HL-60/S4 treated with phorbol 12-myristate 13-acetate at 8.2 ng/mL for 4 days and 3 days (cell line): ENCODE results near the gene SACM1L.
"Not testable (repeated sequence)": the region's sequence is repeated elsewhere in the genome, so short reads cannot be mapped to it uniquely, and the experiment has no call there.

Experiments
- in situ Hi-C: fragments of 300-500 bp; cut with MboI; formaldehyde crosslinking; loops from 2 replicates; pipeline ENCODE4 v1.15.0; 2022; ENCODE audit warnings: low sequenced_read_pairs

SACM1L gene

DNA sequence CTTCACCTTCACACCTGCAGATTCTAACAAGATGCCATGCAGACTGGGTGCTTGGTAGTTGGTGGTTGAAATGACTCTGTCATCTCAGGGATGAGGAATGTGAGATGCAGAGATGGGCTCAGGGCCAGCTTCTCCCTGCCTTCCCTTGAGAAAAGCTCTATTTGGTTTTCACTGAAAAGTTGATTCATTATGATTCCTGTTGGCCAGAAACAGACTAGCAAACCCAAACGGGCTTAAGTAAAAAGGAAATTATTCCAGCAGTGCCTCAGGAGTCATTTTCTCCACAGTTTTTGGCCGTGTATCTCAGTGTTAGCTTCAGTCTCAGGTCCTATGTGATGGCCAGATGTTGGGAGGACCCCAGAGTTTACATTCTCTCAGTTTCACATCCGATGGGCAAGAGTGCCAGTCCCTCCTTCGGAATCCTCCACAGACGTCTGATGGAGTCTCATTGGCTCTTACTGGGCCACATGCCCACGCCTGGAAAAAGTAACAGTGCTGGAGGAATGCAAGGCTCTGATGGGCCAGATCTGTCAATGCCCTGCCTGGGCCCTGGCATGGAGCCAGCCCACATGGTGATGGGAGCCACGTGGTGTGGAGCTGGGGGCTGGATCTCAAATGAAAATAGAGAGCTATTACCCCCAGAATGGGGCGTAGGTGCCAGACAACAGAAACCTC is 22.3 kb upstream of the SACM1L start:
- in situ Hi-C loops = loop anchor here (10.0 to 25.0 kb wide), 2 partner anchors 152 to 630 kb away; partner anchors contain the start of gene CLEC3B

DNA sequence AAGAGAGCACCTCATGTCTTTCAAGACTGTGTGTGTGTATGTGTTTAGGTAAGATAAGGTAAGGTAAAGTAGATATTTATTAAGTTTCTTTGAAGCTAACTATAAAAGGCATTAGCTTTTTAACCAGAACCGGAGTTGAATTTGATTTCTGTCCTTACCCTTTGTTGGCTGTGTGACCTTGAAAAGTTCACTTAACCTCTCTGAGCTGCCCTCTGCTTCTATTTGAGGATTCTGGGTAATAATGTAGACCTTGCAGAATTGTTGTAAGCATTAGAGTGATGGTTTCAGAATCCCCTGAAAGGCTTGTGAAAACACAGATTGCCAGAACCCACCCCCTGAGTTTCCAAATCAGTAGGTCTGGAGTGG is 21.6 kb upstream of the SACM1L start:
- in situ Hi-C loops = loop anchor here (10.0 to 25.0 kb wide), 2 partner anchors 153 to 630 kb away; partner anchors contain the start of gene CLEC3B

DNA sequence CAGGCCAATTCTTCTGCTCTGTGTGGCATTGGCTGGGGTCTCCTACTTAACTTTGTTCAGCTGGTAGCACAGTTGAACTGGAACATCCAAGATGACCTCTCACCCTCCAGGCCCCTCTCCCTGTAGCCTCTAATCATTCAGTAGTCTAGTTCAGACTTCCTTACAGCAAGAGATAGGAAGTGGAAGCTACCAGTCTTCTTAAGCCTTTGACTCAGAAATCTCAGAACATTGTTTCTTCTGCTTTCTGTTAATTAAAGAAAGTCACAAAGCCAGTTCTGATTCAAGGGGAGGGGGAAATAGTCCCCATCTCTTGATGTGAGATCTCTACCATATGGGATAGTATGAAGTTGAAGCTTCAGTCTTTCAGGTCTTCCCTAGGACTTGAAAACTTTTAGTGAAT is 18.8 kb upstream of the SACM1L start:
- in situ Hi-C loops = loop anchor here (25.0 kb wide), 1 partner anchor 633 kb away; the partner anchor contains the start of gene CLEC3B

DNA sequence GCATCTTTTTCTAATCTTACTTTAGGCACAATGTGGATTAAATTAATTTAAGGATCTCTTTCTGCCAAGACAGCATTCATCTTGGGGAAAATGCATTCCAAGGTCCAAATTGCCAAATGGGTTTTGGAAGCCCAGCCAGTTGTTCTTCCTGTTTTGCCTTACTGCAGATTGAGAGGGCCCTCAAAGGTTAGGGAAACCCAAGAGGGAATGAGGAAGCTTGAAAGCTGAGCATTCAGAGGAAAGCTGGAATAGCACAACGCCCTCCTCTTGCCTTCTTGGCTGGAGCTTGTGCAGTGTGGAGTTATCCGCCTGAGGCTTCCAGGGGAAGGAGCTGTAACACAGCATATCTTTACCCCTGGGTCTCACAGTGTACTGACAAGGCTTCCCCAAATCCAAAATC is 18.2 kb upstream of the SACM1L start:
- in situ Hi-C loops = loop anchor here (25.0 kb wide), 1 partner anchor 634 kb away; the partner anchor contains the start of gene CLEC3B

DNA sequence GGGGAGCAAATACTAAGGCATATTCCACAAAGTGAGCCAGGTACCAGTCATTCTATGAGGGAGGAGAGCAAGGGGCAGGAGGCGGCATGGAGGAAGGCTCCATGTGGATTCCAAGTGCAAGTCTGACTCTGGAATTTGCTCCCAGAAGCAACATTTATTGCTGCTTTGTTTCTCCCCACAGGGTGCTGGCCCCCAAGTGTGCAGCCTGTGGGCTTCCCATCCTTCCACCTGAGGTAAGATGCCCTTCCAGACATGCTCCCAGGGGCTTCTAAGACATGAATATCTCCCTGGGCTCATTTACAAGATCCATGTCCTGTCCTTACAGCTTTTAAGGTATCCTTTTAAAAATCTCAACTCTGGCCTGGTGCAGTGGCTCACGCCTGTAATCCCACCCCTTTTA is 15.9 kb upstream of the SACM1L start:
- in situ Hi-C loops = loop anchor here (25.0 kb wide), 1 partner anchor 636 kb away; the partner anchor contains the start of gene CLEC3B

DNA sequence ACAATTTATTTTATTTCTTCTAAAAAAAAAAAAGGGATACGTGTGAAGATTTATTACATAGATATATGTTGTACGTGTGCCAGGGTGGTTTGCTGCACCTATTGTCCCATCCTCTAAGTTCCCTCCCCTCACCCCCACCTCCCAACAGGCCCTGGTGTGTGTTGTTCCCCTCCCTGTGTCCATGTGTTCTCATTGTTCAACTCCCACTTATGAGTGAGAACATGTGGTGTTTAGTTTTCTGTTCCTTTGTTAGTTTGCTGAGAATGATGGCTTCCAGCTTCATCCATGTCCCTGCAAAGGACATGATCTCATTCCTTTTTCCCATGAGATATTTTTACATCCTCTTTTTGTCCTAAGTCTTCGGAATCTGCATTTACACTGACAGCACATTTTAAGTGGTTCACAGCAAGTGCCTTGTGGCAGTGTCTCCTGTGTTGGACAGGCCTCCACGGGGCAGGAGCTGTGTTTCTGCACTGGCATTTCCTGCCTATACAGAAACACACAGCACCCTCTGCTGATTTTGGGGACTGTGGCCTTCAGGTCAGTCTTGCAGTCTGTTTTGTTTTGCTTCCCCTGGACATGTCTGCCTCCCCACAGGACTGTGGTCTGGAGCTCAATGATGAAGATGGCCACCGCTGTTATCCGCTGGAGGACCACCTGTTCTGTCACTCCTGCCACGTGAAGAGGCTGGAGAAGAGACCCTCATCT is 12.7 kb upstream of the SACM1L start:
- in situ Hi-C loops = no loop called here

DNA sequence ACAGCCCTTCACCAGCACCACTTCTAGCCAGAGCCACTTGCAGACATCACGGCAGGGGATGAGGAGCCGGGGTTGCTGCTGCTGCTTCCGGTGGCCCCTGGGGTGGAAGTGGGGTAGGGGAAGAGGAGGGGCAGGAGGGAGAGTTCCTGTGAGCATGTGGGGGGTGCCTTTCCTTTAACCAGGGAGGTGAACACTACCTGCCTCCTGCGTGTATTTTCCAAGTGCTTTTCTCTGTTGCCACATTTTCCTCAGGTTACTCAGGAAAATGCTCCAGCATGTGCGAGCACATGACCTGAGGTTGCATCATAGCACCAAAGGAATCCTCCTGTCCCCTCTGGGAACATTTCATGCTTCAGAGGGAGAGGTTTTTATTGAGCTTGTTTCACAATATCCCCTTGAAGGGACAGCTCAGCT is 12.2 kb upstream of the SACM1L start:
- in situ Hi-C loops = no loop called here

DNA sequence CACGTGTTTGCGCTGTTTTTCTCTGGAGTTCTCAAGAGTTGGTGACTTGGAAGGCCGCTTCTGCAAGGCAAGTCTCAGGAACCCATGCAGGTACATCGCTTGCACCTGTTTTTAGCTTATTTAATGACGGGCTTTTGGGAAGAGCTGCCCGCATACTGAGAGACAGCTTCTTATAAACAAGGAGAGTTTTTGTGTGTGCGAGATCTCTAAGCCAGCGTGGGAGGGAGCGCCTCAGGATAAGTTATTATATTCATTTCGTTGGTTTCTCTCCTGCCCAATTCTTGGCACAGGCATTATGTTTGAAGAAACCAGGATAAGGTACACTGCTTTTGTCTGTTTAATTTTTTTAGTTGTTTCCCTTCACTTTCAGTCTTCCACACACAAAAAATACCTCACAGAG is 11.4 kb upstream of the SACM1L start:
- in situ Hi-C loops = no loop called here

DNA sequence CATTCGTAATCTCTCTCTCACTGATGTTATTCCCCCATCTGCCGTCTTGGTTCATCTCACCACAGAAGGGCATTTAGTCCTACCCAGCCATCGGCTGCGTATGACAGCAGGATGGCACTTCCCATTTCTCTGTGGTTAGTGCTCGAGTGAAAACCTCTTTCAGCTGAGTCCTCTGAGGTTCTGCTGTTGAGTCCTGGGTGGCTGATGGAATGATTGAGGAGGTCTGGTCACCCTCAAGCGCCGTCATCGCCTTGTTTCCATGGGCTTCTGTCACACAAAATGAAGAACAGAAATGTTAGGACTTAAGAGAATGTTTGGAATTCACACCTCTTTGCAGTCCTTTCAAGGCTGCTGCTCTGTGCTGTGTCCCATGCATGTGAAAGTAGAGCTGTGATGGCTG is 9.4 kb upstream of the SACM1L start:
- in situ Hi-C loops = no loop called here

DNA sequence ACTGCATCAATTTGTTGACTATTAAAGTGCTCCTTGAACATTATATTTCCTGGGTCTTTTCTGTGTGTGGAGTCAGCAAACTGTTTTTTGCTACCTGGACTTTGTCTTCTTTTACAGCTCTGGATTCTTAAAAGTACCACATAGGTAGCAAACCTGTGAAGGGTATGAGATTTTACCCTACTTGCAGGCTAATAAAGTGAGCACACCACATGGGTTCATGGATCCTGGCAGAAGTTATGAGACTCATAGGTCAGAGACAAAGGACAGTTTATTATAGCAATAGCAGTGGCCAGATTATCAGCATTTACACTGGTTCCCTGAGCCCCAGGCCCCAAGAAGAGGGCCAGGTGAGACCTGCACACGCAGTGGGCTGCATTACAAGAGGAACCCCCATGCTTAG is 8.0 kb upstream of the SACM1L start:
- in situ Hi-C loops = no loop called here

DNA sequence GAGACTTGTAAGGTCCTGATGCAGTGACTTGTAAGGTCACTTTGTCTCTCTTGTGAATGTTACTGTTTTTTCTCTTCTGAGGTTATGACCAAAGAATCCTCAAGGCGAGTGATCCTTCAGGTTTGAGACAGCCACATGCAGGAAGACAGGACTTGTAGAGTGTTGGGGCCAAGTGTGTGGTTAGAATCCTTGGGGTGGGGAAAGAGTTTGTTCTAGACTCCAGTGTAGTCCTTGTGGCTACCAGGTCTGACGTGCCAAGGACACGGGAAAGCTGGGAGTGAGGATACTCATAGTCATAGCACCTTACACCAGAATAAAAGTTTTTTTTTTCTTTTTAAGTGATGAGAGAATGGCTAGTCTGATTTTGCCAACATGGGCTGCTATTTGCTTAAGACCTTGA is 7.3 kb upstream of the SACM1L start:
- in situ Hi-C loops = no loop called here

DNA sequence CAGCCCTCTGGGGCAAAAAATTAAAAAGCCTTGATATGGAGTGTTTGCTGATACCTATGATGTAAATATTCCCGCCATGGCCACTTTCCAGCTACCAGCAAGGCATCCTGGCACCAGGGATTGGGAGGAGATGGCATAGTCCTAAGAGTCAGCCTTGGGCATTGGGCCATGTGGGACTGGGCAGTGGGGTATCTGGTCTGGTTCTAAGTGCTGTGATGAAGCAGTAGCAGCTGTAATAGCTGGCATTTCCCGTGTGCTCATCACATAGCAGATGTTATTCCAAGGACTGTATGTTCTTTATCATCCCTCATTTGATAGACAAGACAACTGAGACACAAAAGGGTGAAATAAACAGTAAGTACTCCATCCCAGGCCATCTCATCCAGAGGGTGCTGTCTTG is 6.9 kb upstream of the SACM1L start:
- in situ Hi-C loops = no loop called here

DNA sequence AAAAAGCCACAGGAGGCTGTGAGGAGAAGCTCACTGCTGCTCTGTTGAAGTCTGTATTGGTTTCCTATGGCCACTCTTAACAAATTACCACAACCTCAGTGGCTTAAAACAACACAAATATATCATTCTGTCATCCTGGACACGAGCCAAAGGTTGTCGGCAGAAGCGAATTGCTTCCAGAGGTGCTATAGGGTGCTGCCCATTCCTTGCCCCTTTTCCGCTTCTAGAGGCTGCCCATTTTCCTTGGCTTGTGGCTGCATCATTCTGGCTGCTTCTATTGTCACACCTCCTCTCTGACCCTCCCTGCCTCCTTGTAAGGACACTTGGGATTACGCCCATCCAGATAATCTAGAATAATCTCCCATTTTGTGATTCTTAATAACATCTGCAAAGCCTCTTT is 6.4 kb upstream of the SACM1L start:
- in situ Hi-C loops = no loop called here

DNA sequence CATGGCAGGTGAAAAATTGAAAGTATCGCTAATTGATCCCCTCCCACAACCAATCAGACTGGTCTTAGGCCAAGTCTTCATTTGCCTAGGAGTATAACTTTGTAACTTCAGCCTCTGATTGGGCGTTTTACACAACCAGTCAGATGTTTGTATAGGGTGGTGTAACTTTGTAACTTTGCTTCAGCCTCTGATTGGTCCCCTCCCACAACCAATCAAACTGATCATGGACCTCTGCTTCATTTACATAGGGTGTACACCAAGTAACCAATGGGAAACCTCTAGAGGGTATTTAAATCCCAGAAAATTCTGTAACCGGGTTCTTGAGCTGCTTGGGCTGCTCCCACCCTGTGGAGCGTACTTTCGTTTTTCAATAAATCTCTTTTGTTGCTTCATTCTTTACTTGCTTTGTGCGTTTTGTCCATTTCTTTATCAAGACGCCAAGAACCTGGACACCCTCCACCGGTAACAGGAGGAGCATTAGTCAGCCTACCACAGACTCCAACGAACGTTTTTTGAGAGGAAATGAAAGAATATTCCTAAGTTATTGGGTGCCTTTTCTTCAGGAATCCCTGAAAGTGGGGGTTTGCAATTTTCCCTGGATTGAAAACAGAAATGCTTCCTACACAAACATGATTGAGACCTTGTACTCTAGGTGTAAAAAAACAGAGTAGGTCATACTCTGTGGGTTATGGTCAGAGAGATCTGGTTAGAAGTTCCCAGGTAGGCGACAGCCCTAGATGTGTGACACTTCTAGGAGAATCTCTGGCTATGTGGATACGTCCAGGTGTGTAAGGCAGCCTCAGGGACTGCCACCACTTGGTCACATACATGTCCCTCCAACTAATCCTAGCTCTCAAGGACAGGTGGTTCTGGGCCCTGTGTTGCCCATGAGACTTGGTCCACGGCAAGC is 5.5 kb upstream of the SACM1L start:
- in situ Hi-C loops = no loop called here

DNA sequence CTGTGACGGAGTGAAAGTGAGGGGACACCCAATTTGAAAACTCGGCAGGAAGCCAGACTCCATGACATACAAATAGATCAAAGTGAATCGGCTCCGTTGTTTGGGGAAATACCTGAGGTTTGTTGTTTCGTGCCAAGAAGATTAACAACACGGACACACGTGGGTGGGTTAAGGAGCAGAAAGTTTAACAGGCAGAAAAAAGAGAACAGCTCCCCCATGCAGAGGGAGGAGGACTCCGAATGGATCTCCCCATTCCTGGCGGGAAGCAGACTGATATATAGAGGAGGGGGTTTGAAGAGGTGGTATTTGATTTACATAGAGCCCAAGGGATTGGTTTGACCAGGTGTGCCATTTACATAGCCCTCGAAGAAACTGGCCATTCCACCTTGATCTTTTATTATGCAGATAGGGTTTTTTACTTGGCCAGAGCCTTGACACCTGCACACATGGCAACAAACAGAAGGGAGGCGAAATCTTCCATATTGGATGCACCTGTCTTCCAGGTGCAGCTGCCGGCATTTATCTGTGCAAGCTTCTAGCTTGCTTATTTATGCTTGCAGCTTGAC is 4.8 kb upstream of the SACM1L start:
- in situ Hi-C loops = no loop called here

DNA sequence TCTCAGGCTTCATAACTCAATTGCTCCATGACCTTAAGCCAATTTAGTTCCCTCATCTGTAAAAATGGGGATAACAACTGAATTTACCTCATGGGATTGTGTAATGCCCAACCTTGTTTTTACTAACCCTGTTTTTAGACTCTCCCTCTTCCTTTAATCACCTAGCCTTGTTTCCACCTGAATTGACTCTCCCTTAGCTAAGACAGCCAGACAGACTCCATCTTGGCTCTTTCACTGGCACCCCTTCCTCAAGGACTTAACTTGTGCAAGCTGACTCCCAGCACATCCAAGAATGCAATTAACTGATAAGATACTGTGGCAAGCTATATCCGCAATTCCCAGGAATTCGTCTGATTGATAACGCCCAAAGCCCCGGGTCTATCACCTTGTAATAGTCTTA is 3.5 kb upstream of the SACM1L start:
- in situ Hi-C loops = not testable (repeated sequence)

DNA sequence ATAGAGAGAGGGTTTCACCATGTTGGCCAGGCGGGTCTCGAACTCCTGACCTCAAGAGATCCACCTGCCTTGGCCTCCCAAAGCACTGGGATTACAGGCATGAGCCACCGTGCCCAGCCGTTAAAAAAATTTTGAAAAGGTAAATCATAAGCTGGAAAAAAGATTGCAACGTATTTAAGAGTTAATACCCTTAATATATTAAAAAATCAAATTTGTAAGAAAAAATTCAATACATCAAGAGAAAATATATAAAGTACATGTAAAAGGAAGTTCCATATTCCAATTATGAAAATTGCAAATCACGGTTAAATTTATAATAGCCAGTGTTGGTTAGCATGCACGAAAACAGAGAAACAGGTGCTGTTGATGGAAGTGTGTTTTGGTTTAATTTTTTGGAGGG is 2.3 kb upstream of the SACM1L start:
- in situ Hi-C loops = no loop called here

DNA sequence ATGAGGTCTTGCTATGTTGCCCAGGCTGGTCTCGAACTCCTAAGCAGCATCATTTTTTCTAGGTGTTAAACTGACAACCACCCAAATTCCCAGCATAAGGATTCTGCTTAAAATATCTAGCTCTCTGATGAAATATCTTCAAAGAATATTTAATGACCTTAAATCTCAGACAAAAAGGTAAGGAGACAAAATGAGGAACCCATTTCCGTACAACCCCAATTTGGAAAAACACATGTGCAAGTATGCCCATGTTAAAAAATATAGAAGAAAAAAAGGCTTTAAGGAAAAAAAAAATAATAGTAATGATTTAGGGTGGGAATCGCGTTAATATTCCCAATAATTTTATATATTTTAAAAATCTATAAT is 1.4 kb upstream of the SACM1L start:
- in situ Hi-C loops = no loop called here

DNA sequence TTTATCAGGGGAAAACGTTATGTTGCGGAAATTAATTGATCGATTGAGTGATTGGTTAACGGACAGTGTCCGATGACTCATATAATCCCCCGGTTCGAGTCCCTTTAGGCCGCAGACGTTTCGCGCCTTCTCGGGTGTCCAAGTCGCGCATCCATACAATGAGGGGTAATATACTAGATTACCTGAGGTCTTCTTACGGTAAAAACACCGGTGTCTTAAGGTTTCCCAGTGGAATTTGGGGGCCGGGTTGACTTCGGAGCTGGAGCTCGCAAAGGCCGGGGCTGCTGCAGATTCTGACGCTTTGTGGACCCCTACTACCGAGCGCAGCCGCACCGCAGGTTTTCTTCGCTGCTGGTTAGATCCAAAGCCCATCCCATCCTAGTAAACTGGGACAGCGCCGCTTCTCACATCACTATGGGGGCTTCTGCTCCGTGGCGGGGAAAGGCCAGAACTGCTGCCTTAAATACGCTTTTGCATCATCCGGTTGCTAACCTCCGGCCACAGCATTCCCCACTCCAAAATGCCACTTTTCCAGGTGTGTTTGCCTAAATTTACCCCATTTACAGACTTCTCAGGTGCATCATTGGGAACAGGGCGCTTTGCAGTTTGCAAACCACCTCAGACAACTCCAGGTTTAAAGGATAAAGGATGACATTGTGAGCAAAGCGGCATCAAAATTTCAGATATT is 858 bp upstream of the SACM1L start:
- in situ Hi-C loops = no loop called here

DNA sequence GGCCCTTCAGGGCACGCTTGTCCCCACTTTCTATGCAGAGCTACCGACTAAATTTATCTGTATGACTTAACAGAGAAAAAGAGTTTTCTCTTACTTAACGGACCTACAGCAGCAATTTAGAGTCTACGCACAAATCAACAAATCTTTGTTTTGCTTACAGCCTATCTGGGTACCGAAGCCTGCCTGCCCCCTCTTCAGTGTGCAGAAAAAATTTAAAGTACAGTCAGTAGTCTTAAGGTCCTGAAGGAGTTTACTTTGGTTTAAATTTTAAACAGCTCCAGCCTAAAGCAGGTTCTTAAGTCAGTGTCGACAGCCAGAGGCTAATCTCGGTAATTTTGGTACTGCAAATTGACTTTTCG is 570 bp downstream of the SACM1L start:
- in situ Hi-C loops = no loop called here
